HEK293 (cell line): ENCODE results near the gene HYOU1.

Experiments
- ATF2 ChIP-seq: fragments of 450-650 bp; formaldehyde crosslinking; IDR thresholded peaks from 2 replicates; pipeline ENCODE4 v1.5.1; 2016; ENCODE audit warnings: missing biosample characterization, missing genetic modification characterization, low read depth
- BCL11A ChIP-seq: fragments of 450-650 bp; formaldehyde crosslinking; IDR thresholded peaks from 2 replicates; pipeline ENCODE4 v1.5.1; 2016; ENCODE audit warnings: low read depth, missing biosample characterization, missing genetic modification characterization
- EGR2 ChIP-seq: fragments of 450-650 bp; formaldehyde crosslinking; IDR thresholded peaks from 2 replicates; pipeline ENCODE4 v1.5.1; 2016; ENCODE audit warnings: low read depth, missing biosample characterization, missing genetic modification characterization
- GLI4 ChIP-seq: fragments of 450-650 bp; formaldehyde crosslinking; IDR thresholded peaks from 2 replicates; pipeline ENCODE4 v1.5.1; 2016; ENCODE audit warnings: missing biosample characterization, missing genetic modification characterization
- KLF10 ChIP-seq: fragments of 450-650 bp; IDR thresholded peaks from 2 replicates; pipeline ENCODE4 v1.5.1; 2018; ENCODE audit warnings: missing biosample characterization, mild to moderate bottlenecking, missing genetic modification characterization
- PATZ1 ChIP-seq: fragments of 450-650 bp; formaldehyde crosslinking; IDR thresholded peaks from 2 replicates; pipeline ENCODE4 v1.5.1; 2016; ENCODE audit warnings: missing biosample characterization, missing genetic modification characterization
- PRDM4 ChIP-seq: fragments of 450-650 bp; formaldehyde crosslinking; IDR thresholded peaks from 2 replicates; pipeline ENCODE4 v1.5.1; 2017; ENCODE audit warnings: missing biosample characterization, missing genetic modification characterization
- REST ChIP-seq: fragments of 450-650 bp; formaldehyde crosslinking; IDR thresholded peaks from 2 replicates; pipeline ENCODE4 v1.5.1; 2016; ENCODE audit warnings: missing biosample characterization, missing genetic modification characterization
- ZBTB17 ChIP-seq: fragments of 450-650 bp; formaldehyde crosslinking; IDR thresholded peaks from 2 replicates; pipeline ENCODE4 v1.5.1; 2016; ENCODE audit warnings: missing biosample characterization, missing genetic modification characterization
- ZBTB6 ChIP-seq: fragments of 450-650 bp; formaldehyde crosslinking; IDR thresholded peaks from 2 replicates; pipeline ENCODE4 v1.5.1; 2017; ENCODE audit warnings: missing biosample characterization, missing genetic modification characterization
- ZFP69B ChIP-seq: fragments of 450-650 bp; formaldehyde crosslinking; IDR thresholded peaks from 2 replicates; pipeline ENCODE4 v1.5.1; 2016; ENCODE audit warnings: missing biosample characterization, missing genetic modification characterization
- ZNF138 ChIP-seq: fragments of 450-650 bp; formaldehyde crosslinking; IDR thresholded peaks from 2 replicates; pipeline ENCODE4 v1.5.1; 2016; ENCODE audit warnings: missing biosample characterization, missing genetic modification characterization, borderline replicate concordance
- ZNF148 ChIP-seq: fragments of 450-650 bp; formaldehyde crosslinking; IDR thresholded peaks from 2 replicates; pipeline ENCODE4 v1.5.0; 2017; ENCODE audit warnings: missing biosample characterization, missing genetic modification characterization, borderline replicate concordance
- ZNF16 ChIP-seq: fragments of 450-650 bp; formaldehyde crosslinking; IDR thresholded peaks from 2 replicates; pipeline ENCODE4 v1.5.1; 2016; ENCODE audit warnings: low read depth, missing biosample characterization, missing genetic modification characterization
- ZNF24 ChIP-seq: fragments of 450-650 bp; formaldehyde crosslinking; IDR thresholded peaks from 2 replicates; pipeline ENCODE4 v1.5.1; 2016; ENCODE audit warnings: missing biosample characterization, missing genetic modification characterization
- ZNF280C ChIP-seq: fragments of 450-650 bp; formaldehyde crosslinking; IDR thresholded peaks from 2 replicates; pipeline ENCODE4 v1.5.1; 2016; ENCODE audit warnings: missing biosample characterization, missing genetic modification characterization
- ZNF37A ChIP-seq: fragments of 450-650 bp; IDR thresholded peaks from 2 replicates; pipeline ENCODE4 v1.5.1; 2018; ENCODE audit warnings: missing biosample characterization, missing genetic modification characterization
- ZNF473 ChIP-seq: fragments of 450-650 bp; formaldehyde crosslinking; IDR thresholded peaks from 2 replicates; pipeline ENCODE4 v1.5.1; 2017; ENCODE audit warnings: missing biosample characterization, missing genetic modification characterization
- ZNF530 ChIP-seq: fragments of 450-650 bp; formaldehyde crosslinking; IDR thresholded peaks from 2 replicates; pipeline ENCODE4 v1.5.1; 2016; ENCODE audit warnings: low read depth, missing biosample characterization, missing genetic modification characterization
- ZNF623 ChIP-seq: fragments of 450-650 bp; formaldehyde crosslinking; IDR thresholded peaks from 2 replicates; pipeline ENCODE4 v1.5.1; 2016; ENCODE audit warnings: missing biosample characterization, missing genetic modification characterization
- ZNF791 ChIP-seq: fragments of 450-650 bp; formaldehyde crosslinking; IDR thresholded peaks from 2 replicates; pipeline ENCODE4 v1.5.1; 2016; ENCODE audit warnings: missing biosample characterization, missing genetic modification characterization
- ZSCAN16 ChIP-seq: fragments of 450-650 bp; formaldehyde crosslinking; IDR thresholded peaks from 2 replicates; pipeline ENCODE4 v1.5.1; 2016; ENCODE audit warnings: missing biosample characterization, missing genetic modification characterization
- ZSCAN23 ChIP-seq: fragments of 450-650 bp; formaldehyde crosslinking; IDR thresholded peaks from 2 replicates; pipeline ENCODE4 v1.5.1; 2016; ENCODE audit warnings: missing biosample characterization, missing genetic modification characterization

The HYOU1 gene

GRCh38 chr11:119018074-119018938 is 38.7 kb downstream of the HYOU1 start, which contains the start of the genes RPS25 and TRAPPC4 (continued):
- TF ChIP-seq ZNF280C (tag by site-specific recombination): no peak
- peak; percentile 37; the same call in 1 of the 2 replicates for TF ChIP-seq REST (tag by site-specific recombination)
- TF ChIP-seq ZNF37A (tag by site-specific recombination): no peak
- no peak for TF ChIP-seq ZNF24 (tag by site-specific recombination)
- TF ChIP-seq ZNF623: no peak
- TF ChIP-seq ZBTB17 (tag by site-specific recombination): peak; percentile 97
- no peak for TF ChIP-seq ZNF148 (tag by site-specific recombination)
- peak; percentile 81 for TF ChIP-seq PATZ1 (tag by site-specific recombination)
- no peak for TF ChIP-seq ZFP69B (tag by site-specific recombination)
- TF ChIP-seq ZSCAN16 (tag by site-specific recombination): no peak
- TF ChIP-seq BCL11A (tag by site-specific recombination): no peak
- TF ChIP-seq GLI4 (tag by site-specific recombination): no peak
- no peak for TF ChIP-seq ZNF791 (tag by site-specific recombination)
- no peak for TF ChIP-seq ZNF16 (tag by site-specific recombination)
- TF ChIP-seq EGR2 (tag by site-specific recombination): peak; percentile 48; the same call in 1 of the 2 replicates
- TF ChIP-seq ZSCAN23 (tag by site-specific recombination): no peak
- no peak for TF ChIP-seq KLF10 (tag by site-specific recombination)
- no peak for TF ChIP-seq ZNF138 (tag by site-specific recombination)
- no peak for TF ChIP-seq ZNF530
- no peak for TF ChIP-seq ATF2 (tag by site-specific recombination)
- no peak for TF ChIP-seq PRDM4 (tag by site-specific recombination)
- TF ChIP-seq ZBTB6 (tag by site-specific recombination): no peak
- TF ChIP-seq ZNF473 (tag by site-specific recombination): no peak
